Endothelial cell of umbilical vein (primary cell): ENCODE measurements around the gene CAPN5. TPM values are rescaled to one million over a fixed set of nuclear protein-coding genes. Genes with fewer than 3 reads are reported as not detected.

Experiments used
- BruUV-seq: library from RNA; stranded (reverse); fragments of 400-500 nt; replicated peaks from 2 replicates; lab custom pipeline; 2021; lab: Mats Ljungman, UMichigan
- CTCF ChIA-PET: fragments of 300-600, 350-600 bp; sonication (Branson Sonifier 250); formaldehyde crosslinking; loops from one replicate; lab custom pipeline; 2021; ENCODE audit warnings: antibody characterized with exemption, inconsistent platforms; lab: Charles Lee
- POLR2A ChIA-PET: fragments of 300-600, 350-600 bp; sonication (Branson Sonifier 250); formaldehyde crosslinking; loops from one replicate; lab custom pipeline; 2021; ENCODE audit warnings: antibody characterized with exemption, inconsistent platforms; lab: Charles Lee
- DNase-seq: peaks from one replicate; pipeline ENCODE4 v3.0.0-alpha.2; 2011; ENCODE audit warnings: low read depth, low spot score
- FAIRE-seq: peaks from 2 replicates; lab custom pipeline; 2011; peaks lifted over from hg19 to GRCh38; lab: Jason Lieb, UNC
- H2AFZ ChIP-seq: 2 replicates; pipeline ENCODE4 v1.6.0; 2012; ENCODE audit warnings: low read depth, low read length, control low read depth, inconsistent platforms
- H3K27ac ChIP-seq: 2 replicates; pipeline ENCODE4 v1.5.1; 2011; ENCODE audit warnings: low read depth, mild to moderate bottlenecking, control low read depth, low read length, moderate library complexity; ENCODE audit not compliant: insufficient read depth
- H3K27me3 ChIP-seq, 2 experiments: 2 replicates each; pipeline versions ENCODE4 v1.6.0 to v1.6.1; 2011; ENCODE audit warnings: low read length in 2 of 2, mixed read lengths in 1 of 2; ENCODE audit not compliant: control insufficient read depth in 2 of 2, insufficient read depth in 2 of 2
- H3K36me3 ChIP-seq, 2 experiments: 2 replicates in 1 of 2; 3 replicates in 1 of 2; pipeline ENCODE4 v1.5.1; 2011; ENCODE audit warnings: low read length in 2 of 2, mild to moderate bottlenecking in 1 of 2, moderate library complexity in 1 of 2; ENCODE audit not compliant: control insufficient read depth in 2 of 2, insufficient read depth in 2 of 2; ENCODE audit errors: extremely low read depth in 1 of 2
- H3K4me1 ChIP-seq: 3 replicates; pipeline ENCODE4 v1.5.1; 2011; ENCODE audit warnings: mild to moderate bottlenecking, low read length; ENCODE audit not compliant: control insufficient read depth, insufficient read depth; ENCODE audit errors: extremely low read depth
- H3K4me2 ChIP-seq: 2 replicates; pipeline ENCODE4 v1.6.1; 2011; ENCODE audit warnings: low read length, control low read depth, mixed read lengths; ENCODE audit not compliant: insufficient read depth
- H3K4me3 ChIP-seq, 3 experiments: fragments of 200-600 bp in 1 of 3; sonication (generic), shearing (Covaris generic) in 1 of 3; replicated peaks in 1 of 3; 2 replicates each; pipeline ENCODE4 v1.5.1; 2011 to 2016; ENCODE audit warnings: control low read depth in 3 of 3, low read length in 3 of 3, mild to moderate bottlenecking in 2 of 3, inconsistent platforms in 1 of 3, low read depth in 1 of 3, moderate library complexity in 1 of 3; ENCODE audit not compliant: insufficient read depth in 1 of 3
- H3K79me2 ChIP-seq: 2 replicates; pipeline ENCODE4 v1.6.0; 2012; ENCODE audit warnings: low read length, inconsistent platforms; ENCODE audit not compliant: control insufficient read depth, insufficient read depth
- H3K9ac ChIP-seq: replicated peaks from 2 replicates; pipeline ENCODE3; 2011; ENCODE audit warnings: low read length, control low read depth; ENCODE audit not compliant: insufficient read depth; ENCODE audit errors: extremely low read depth
- H3K9me1 ChIP-seq: replicated peaks from 3 replicates; pipeline ENCODE4 v1.6.0; 2011; ENCODE audit warnings: mild to moderate bottlenecking, low read length; ENCODE audit not compliant: control insufficient read depth, insufficient read depth; ENCODE audit errors: extremely low read depth
- H3K9me3 ChIP-seq: replicated peaks from 2 replicates; pipeline ENCODE4 v1.5.1; 2012; ENCODE audit warnings: low read length, inconsistent platforms; ENCODE audit not compliant: control insufficient read depth, insufficient read depth
- H4K20me1 ChIP-seq: replicated peaks from 2 replicates; pipeline ENCODE3; 2011; ENCODE audit warnings: mild to moderate bottlenecking, low read length; ENCODE audit not compliant: control insufficient read depth, insufficient read depth; ENCODE audit errors: extremely low read depth
- EZH2 ChIP-seq: IDR thresholded peaks from 2 replicates; pipeline ENCODE4 v1.6.1; 2012; ENCODE audit warnings: borderline replicate concordance, low read depth, mild to moderate bottlenecking, moderate library complexity, low read length, inconsistent platforms; ENCODE audit not compliant: severe bottlenecking
- FOS ChIP-seq: IDR thresholded peaks from 2 replicates; pipeline ENCODE4 v1.6.1; 2011; ENCODE audit warnings: mild to moderate bottlenecking, low read length, moderate library complexity, borderline replicate concordance; ENCODE audit not compliant: insufficient read depth
- GATA2 ChIP-seq: IDR thresholded peaks from 2 replicates; pipeline ENCODE4 v1.7.0; 2011; ENCODE audit warnings: low read depth, mild to moderate bottlenecking, moderate library complexity, mixed read lengths, low read length; ENCODE audit not compliant: insufficient read length, insufficient read depth
- JUN ChIP-seq: IDR thresholded peaks from 2 replicates; pipeline ENCODE4 v1.6.1; 2011; ENCODE audit warnings: borderline replicate concordance, low read depth; ENCODE audit not compliant: insufficient read length, insufficient read depth
- MAX ChIP-seq: IDR thresholded peaks from 2 replicates; pipeline ENCODE4 v1.6.1; 2011; ENCODE audit not compliant: insufficient read depth, insufficient read length
- MYC ChIP-seq: IDR thresholded peaks from one replicate; pipeline ENCODE4 v1.6.1; 2011; ENCODE audit warnings: mild to moderate bottlenecking, low read depth, low read length
- POLR2A ChIP-seq: IDR thresholded peaks from 2 replicates; pipeline ENCODE4 v1.6.1; 2012; ENCODE audit warnings: low read depth, mild to moderate bottlenecking, control low read depth, low read length
- POLR2AphosphoS5 ChIP-seq: IDR thresholded peaks from 2 replicates; pipeline ENCODE4 v1.6.1; 2012; ENCODE audit warnings: low read depth, mild to moderate bottlenecking, control low read depth, low read length, moderate library complexity; ENCODE audit not compliant: insufficient read depth
- dilution Hi-C: fragments of 300-500 bp; cut with MboI; formaldehyde crosslinking; loops from one replicate; pipeline ENCODE4 v1.15.0; 2019; ENCODE audit warnings: low sequenced_read_pairs; ENCODE audit not compliant: extremely low pct_ligation_motif_present
- intact Hi-C: fragments of 100-400 bp; cut with micrococcal nuclease; formaldehyde crosslinking; loops from one replicate; pipeline ENCODE4 v1.10.0; 2022
- polyA plus RNA-seq, 4 experiments: library from polyadenylated mRNA; depleted of rRNA in 3 of 4; stranded (reverse) in 3 of 4; unstranded in 1 of 4; fragments of >200 nt; gene quantifications; 2 replicates each; pipeline versions ENCODE4 v1.2.1 to v1.2.3, GENCODE V29; 2011 to 2012; ENCODE audit warnings: missing spikeins in 1 of 4
- total RNA-seq: library from RNA; stranded (reverse); gene quantifications from 2 replicates; pipeline ENCODE4 v1.2.3, GENCODE V29; 2021
- TF ChIP-seq, protein P1 (sequence below), 2 donors: IDR thresholded peaks; 1 replicate in 1 of 2; 2 replicates in 1 of 2; pipeline ENCODE4 v1.5.1; 2011; ENCODE audit warnings: low read length in 2 of 2, mild to moderate bottlenecking in 2 of 2, moderate library complexity in 2 of 2, control low read depth in 1 of 2, inconsistent platforms in 1 of 2, low read depth in 1 of 2; ENCODE audit not compliant: insufficient read depth in 1 of 2; ENCODE audit errors: extremely low read depth in 1 of 2

CAPN5 gene
- total and polyA plus RNA-seq, 2 donors (not counting 3 experiments of a cell fraction or from before 2014, with no cell fraction given) = 15.0 to 17.0 TPM

- Histone ChIP-seq H3K4me1 (peaks cover 10% of the 10 kb centered on the region), H3K36me3 (peaks cover 0 to 3% of the 10 kb centered on the region in 2 experiments), H2AFZ (peak within 1 kb of the TSS; percentile 85), H3K27me3 (no peaks in the 10 kb centered on the region), H3K27ac (no peak within 1 kb of the TSS), H3K79me2 (no peaks in the 10 kb centered on the region), H4K20me1 (no peaks in the 10 kb centered on the region), H3K9me1 (no peaks in the 10 kb centered on the region), H3K9ac (no peak within 1 kb of the TSS), H3K9me3 (no peaks in the 10 kb centered on the region), H3K4me2 (peak within 1 kb of the TSS; percentile 70), H3K4me3 (peak within 1 kb of the TSS in 2 of 3 experiments; percentile 23 to 24)
- FAIRE-seq (no peak), DNase-seq (peak; percentile 26)
- BruUV-seq = no TSS peak
- intact Hi-C loops (loop anchor here (1.0 kb wide), 3 partner anchors 60 to 491 kb away; no protein-coding TSS in a partner anchor), dilution Hi-C loops (no loop called here)
- CTCF ChIA-PET = interaction anchor here (1.1 to 7.4 kb wide), 28 partner anchors 8 to 491 kb away, joined by 3 to 309 read pairs (median 12); no protein-coding TSS in a partner anchor
- POLR2A ChIA-PET = no interaction called here
- TF ChIP-seq JUN (no peak), POLR2A (no peak), FOS (no peak), MYC (no peak), EZH2 (no peak), POLR2AphosphoS5 (no peak), GATA2 (no peak), MAX (no peak)
- TF ChIP-seq, protein P1, sequence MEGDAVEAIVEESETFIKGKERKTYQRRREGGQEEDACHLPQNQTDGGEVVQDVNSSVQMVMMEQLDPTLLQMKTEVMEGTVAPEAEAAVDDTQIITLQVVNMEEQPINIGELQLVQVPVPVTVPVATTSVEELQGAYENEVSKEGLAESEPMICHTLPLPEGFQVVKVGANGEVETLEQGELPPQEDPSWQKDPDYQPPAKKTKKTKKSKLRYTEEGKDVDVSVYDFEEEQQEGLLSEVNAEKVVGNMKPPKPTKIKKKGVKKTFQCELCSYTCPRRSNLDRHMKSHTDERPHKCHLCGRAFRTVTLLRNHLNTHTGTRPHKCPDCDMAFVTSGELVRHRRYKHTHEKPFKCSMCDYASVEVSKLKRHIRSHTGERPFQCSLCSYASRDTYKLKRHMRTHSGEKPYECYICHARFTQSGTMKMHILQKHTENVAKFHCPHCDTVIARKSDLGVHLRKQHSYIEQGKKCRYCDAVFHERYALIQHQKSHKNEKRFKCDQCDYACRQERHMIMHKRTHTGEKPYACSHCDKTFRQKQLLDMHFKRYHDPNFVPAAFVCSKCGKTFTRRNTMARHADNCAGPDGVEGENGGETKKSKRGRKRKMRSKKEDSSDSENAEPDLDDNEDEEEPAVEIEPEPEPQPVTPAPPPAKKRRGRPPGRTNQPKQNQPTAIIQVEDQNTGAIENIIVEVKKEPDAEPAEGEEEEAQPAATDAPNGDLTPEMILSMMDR (IDR thresholded peaks at IDR 0.05; ENCODE audit: extremely low read depth in 1 of 2, insufficient read depth in 1 of 2, low read depth in 1 of 2, low read length in 2 of 2) = no peak
Measured at GRCh38 chr11:77127920-77128691, 61.3 kb downstream of the CAPN5 start, which contains the start of gene MYO7A. Gene MYO7A, plus strand, starts transcription at chr11:77128246. Its CDS starts 2,389 bp downstream, at chr11:77130635.
